ENCODE data around the gene USF2. TPM values are rescaled to one million over a fixed set of nuclear protein-coding genes. Genes with fewer than 3 reads are reported as not detected.

Gene USF2
- total RNA-seq, 1 donor from 2014 or later, result 139 TPM

GRCh38 chr19:35314031-35314430 lies 45.3 kb downstream of the USF2 start:
- intact Hi-C loops (cut with micrococcal nuclease), result no loop called here

DNA sequence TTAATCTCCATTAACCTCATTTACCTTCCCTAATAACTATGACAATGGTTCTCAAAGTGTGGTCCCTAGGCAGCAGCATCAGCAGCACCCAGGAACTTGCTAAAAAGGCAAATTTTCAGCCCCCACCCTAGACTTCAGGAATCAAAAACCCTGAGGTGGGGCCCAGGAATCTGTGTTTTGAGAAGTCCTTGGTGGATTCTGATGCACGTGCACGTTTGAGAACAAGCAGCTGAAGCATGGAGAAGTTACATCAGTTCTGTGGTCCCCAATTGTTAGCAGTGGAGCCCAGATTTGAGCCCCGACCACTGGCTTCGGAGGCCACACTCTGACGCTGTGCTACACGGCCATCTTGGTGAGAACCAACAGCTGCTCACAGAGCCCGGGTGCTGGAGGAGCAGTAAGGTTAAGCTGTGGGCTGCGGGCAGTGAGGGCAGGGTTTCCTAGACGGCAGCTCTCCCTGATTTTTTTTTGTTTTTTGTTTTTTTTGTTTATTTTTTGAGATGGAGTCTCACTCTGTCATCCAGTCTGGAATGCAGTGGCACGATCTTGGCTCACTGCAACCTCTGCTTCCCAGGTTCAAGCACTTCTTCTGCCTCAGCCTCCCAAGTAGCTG lies 46.2 kb downstream of the USF2 start:
- intact Hi-C loops (cut with micrococcal nuclease), result no loop called here

GRCh38 chr19:35315883-35316282 lies 47.1 kb downstream of the USF2 start:
- intact Hi-C loops (cut with micrococcal nuclease), result no loop called here

- intact Hi-C loops (cut with micrococcal nuclease), result no loop called here
These were observed 47.8 kb downstream of the USF2 start for GRCh38 chr19:35316560-35316959.

GRCh38 chr19:35317464-35318043 lies 48.8 kb downstream of the USF2 start:
- intact Hi-C loops (cut with micrococcal nuclease), result no loop called here

GRCh38 chr19:35318679-35319448 lies 50.1 kb downstream of the USF2 start:
- intact Hi-C loops (cut with micrococcal nuclease), result no loop called here

DNA sequence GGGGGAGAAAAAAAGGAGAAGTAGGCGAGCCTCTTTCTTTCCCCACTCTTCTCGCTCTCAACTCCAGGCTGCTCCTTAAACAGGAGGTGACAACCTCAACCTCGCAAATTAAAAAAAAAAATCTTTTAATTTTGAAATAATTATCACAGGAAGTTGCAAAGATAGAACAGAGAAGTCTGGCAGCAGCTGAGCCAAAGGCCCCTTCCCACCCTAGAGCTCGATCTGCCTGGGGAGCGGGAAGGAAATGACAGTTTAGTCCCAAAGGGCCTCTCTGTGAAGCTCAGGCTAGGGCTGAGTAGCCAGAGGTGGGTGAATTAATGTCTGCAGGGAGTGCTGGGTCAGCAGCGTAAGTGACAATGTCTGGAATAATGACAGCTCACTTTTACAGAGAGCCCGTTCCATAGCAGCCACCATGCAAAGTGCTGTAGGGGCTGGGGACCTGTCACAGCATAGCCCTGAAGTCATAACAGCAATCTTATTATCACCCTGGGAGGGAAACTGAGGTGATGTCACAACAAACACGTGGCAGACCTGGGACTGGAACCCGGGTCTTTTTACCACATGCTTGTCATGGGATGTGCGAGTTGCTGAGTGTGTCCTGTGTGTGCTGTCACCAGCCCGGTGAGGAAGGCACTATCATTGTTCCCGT lies 51.4 kb downstream of the USF2 start:
- intact Hi-C loops (cut with micrococcal nuclease), result no loop called here

- intact Hi-C loops (cut with micrococcal nuclease), result no loop called here
These were observed 52.5 kb downstream of the USF2 start for GRCh38 chr19:35321291-35321690.

- intact Hi-C loops (cut with micrococcal nuclease), result no loop called here
These were observed 53.3 kb downstream of the USF2 start for GRCh38 chr19:35322014-35322413.

DNA sequence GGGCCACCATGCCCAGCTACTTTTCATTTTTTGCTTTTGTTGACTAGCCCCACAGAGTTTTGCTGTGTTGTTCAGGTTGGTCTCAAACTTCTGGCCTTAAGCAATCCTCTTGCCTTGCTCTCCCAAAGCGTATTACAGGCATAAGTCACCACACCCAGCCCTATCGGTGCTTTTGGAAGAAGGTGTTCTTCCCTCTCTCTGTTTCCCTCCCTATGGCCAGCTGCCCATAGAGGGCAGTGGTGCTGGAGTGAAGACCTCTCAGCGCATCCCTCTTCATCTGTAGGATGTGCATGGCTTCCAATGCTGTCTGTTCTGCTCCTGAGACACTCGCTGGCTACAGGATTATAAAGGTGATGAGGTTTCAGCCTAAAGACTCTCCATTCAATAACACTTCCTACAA lies 58.9 kb downstream of the USF2 start:
- intact Hi-C loops (cut with micrococcal nuclease), result no loop called here

DNA sequence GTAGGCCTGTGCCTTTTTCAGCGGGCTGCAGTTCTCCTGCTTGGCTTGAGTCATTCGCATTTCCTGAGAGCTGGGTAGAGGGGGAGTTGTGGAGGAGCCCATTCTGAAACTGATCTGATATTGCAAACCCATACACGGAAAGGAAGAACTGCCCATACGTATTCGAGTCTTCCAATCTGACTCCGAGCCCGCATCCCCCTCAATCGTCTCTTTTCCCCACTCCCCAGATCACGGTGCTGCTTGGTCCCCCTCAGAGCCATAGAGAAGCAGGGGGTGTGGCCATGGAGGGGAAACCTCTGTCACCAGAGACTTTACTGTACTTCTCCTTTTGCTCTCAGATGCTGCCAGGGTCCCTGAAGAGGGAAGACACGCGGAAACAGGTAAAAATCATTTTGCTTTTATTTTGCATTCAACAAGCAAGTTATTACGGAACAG lies 60.1 kb downstream of the USF2 start, which contains the start of gene CD22:
Gene CD22, plus strand, starts transcription at position 337 of the 435 bp plus-strand sequence. CDS start 2,854 bp downstream, outside the sequence.
- intact Hi-C loops (cut with micrococcal nuclease), result no loop called here

DNA sequence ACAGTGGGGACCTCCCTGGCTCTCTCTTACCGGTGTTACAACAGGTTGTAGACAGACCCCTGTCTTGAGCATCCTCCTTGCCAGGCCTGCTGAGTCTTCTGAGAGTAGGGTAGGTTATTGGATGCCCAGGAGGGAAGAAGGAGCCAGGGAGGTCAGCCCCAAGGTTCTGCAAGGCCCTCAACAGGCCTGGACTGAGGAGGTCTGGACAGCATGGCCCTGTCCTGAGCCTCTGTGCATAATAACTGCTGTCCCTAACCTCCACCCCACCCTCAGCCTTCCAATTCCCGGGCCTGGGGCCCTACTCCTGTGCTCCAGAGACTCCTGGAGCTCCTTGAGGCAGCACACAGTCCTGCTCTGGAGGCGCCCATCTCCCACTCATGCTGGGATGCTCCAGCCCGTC lies 60.6 kb downstream of the USF2 start:
- intact Hi-C loops (cut with micrococcal nuclease), result no loop called here

Other genes starting within 250 kb of the USF2 start
- gene SCN1B, start 238.5 kb upstream of the USF2 start, total RNA-seq, result 0.50 and 0.52 TPM in 2 replicates
- not detected in 2 replicates for gene HPN, start 227.2 kb upstream of the USF2 start, total RNA-seq
- gene FXYD3, start 153.1 kb upstream of the USF2 start, total RNA-seq, result not detected in 2 replicates
- 0.27 TPM in 2 replicates for gene LGI4, start 133.9 kb upstream of the USF2 start, total RNA-seq
- 0.23 and 0.70 TPM in 2 replicates for gene FXYD1, start 130.1 kb upstream of the USF2 start, total RNA-seq
- gene FXYD7, start 125.7 kb upstream of the USF2 start, total RNA-seq, result 0.70 and 1.9 TPM in 2 replicates
- 354 and 374 TPM in 2 replicates for gene FXYD5, start 114.2 kb upstream of the USF2 start, total RNA-seq
- not detected in 2 replicates for gene FAM187B, start 40.2 kb upstream of the USF2 start, total RNA-seq
- 0.70 and 1.2 TPM in 2 replicates for gene LSR, start 20.0 kb upstream of the USF2 start, total RNA-seq
- gene HAMP, start 13.6 kb downstream of the USF2 start, total RNA-seq, result 0.36 and 0.39 TPM in 2 replicates
- 0.09 and 0.36 TPM in 2 replicates for gene MAG, start 23.2 kb downstream of the USF2 start, total RNA-seq
- 0.20 and 0.70 TPM in 2 replicates for gene CD22, start 60.2 kb downstream of the USF2 start, total RNA-seq
- not detected in 2 replicates for gene FFAR1, start 78.9 kb downstream of the USF2 start, total RNA-seq
- 0.16 TPM in 1 of 2 replicates, not detected in the other for gene FFAR3, start 89.5 kb downstream of the USF2 start, total RNA-seq
- gene GPR42, start 102.1 kb downstream of the USF2 start, total RNA-seq, result not detected in 2 replicates
- gene FFAR2, start 179.3 kb downstream of the USF2 start, total RNA-seq, result not detected in 2 replicates
- not detected in 2 replicates for gene KRTDAP, start 221.5 kb downstream of the USF2 start, total RNA-seq
- gene DMKN, start 244.7 kb downstream of the USF2 start, total RNA-seq, result not detected in 2 replicates

All from T-helper 2 cell treated with Interferon-gamma antibody and Interleukin-4, amounts not matched to agents 100 ng/mL and 5 ng/mL, for 36 hours (primary cell).